ENCODE measurements around the gene CYLD.

GRCh38 chr16:50717494-50717893 is 24.4 kb upstream of the CYLD start:
- no peak for TF ChIP-seq POLR2A (IDR thresholded peaks at IDR 0.05)
- no peak for TF ChIP-seq CTCF (IDR thresholded peaks at IDR 0.05)
